ENCODE data around the gene TRIP6.
"Not testable (repeated sequence)": the region's sequence is repeated elsewhere in the genome, so short reads cannot be mapped to it uniquely, and the experiment has no call there.

TRIP6 gene

GRCh38 chr7:100914208-100914878, 47.2 kb downstream of the TRIP6 start:
- no peak for DNase-seq (ENCODE audit: extremely low read depth, low read depth)
- no peak for TF ChIP-seq CTCF (IDR thresholded peaks at IDR 0.05; ENCODE audit: low read depth, low read length)

GRCh38 chr7:100914879-100915447, 47.8 kb downstream of the TRIP6 start:
- TF ChIP-seq CTCF (IDR thresholded peaks at IDR 0.05; ENCODE audit: low read depth, low read length) = no peak
- no peak for DNase-seq (ENCODE audit: extremely low read depth, low read depth)

GRCh38 chr7:100919335-100919734, 52.1 kb downstream of the TRIP6 start:
- not testable (repeated sequence) for DNase-seq (ENCODE audit: extremely low read depth, low read depth)

GRCh38 chr7:100919779-100920437, 52.7 kb downstream of the TRIP6 start:
- not testable (repeated sequence) for DNase-seq (ENCODE audit: extremely low read depth, low read depth)

- no peak for TF ChIP-seq CTCF (IDR thresholded peaks at IDR 0.05; ENCODE audit: low read depth, low read length)
- no peak for DNase-seq (ENCODE audit: extremely low read depth, low read depth)
Observed at GRCh38 chr7:100921039-100921438, 53.9 kb downstream of the TRIP6 start.
